KMS-11 (cell line): ENCODE measurements around the gene PLXNA4.

Experiments
- H2AFZ ChIP-seq: fragments of 200-600 bp; sonication (generic); 2 replicates; pipeline ENCODE4 v1.6.1; 2016; ENCODE audit warnings: antibody characterized with exemption, mixed run types, low read depth
- H3K27ac ChIP-seq: fragments of 200-600 bp; sonication (generic); 2 replicates; pipeline ENCODE4 v1.6.1; 2016; ENCODE audit warnings: mild to moderate bottlenecking, mixed run types
- H3K27me3 ChIP-seq: fragments of 200-600 bp; sonication (generic); 2 replicates; pipeline ENCODE4 v1.6.1; 2017; ENCODE audit warnings: mild to moderate bottlenecking, low read depth, mixed run types, moderate library complexity; ENCODE audit not compliant: insufficient read depth
- H3K36me3 ChIP-seq: fragments of 200-600 bp; sonication (generic); 2 replicates; pipeline ENCODE4 v1.6.1; 2017; ENCODE audit warnings: mild to moderate bottlenecking, mixed run types; ENCODE audit not compliant: insufficient read depth
- H3K4me1 ChIP-seq: fragments of 200-600 bp; sonication (generic); 2 replicates; pipeline ENCODE4 v1.6.1; 2016; ENCODE audit warnings: mild to moderate bottlenecking, low read depth, mixed run types; ENCODE audit not compliant: poor library complexity, severe bottlenecking
- H3K4me2 ChIP-seq: fragments of 200-600 bp; sonication (generic); 2 replicates; pipeline ENCODE4 v1.7.0; 2016; ENCODE audit warnings: mild to moderate bottlenecking, mixed run types
- H3K4me3 ChIP-seq: fragments of 200-600 bp; sonication (generic); IDR thresholded peaks from 2 replicates; pipeline ENCODE4 v1.6.1; 2017; ENCODE audit warnings: low read depth, low read length, mixed read lengths; ENCODE audit not compliant: insufficient read depth
- H3K79me2 ChIP-seq: fragments of 200-600 bp; sonication (generic); 2 replicates; pipeline ENCODE4 v1.6.1; 2016; ENCODE audit warnings: low read depth, mixed run types; ENCODE audit not compliant: insufficient read depth
- H3K9ac ChIP-seq: fragments of 200-600 bp; sonication (generic); 2 replicates; pipeline ENCODE4 v1.6.1; 2016; ENCODE audit warnings: mild to moderate bottlenecking, mixed run types
- H4K20me1 ChIP-seq: fragments of 200-600 bp; sonication (generic); 2 replicates; pipeline ENCODE4 v1.6.1; 2016; ENCODE audit warnings: mild to moderate bottlenecking, mixed run types; ENCODE audit not compliant: insufficient read depth
- TF ChIP-seq, protein P1 (sequence below): fragments of 200-600 bp; sonication (generic); conservative IDR thresholded peaks from 2 replicates; pipeline ENCODE4 v1.6.1; 2017; ENCODE audit warnings: low read depth, mild to moderate bottlenecking, antibody characterized with exemption, low read length, moderate library complexity, mixed read lengths

PLXNA4 gene

DNA sequence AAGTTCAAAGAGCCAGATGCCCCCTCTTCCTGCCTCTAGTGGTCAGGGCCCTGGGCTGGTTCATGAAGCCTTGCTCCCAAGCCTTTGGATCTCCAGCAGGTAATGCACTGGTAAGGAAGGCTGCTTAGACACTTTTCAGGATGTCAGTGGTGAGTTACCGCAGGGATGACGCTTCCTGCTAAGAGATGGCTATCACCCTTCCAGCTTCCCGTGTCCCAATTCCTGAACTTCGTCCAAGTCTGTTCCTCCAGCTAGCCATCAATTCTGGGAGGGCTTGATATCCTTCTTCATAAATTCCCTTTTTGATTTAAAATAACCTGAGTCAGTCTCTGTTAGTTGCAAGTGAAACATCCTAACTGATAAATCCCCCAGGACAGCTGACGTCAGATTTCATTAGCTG, 221.2 kb downstream of the PLXNA4 start:
- Histone ChIP-seq H3K4me3 (no peak overlapping the region), H3K79me2 (no peaks in the 10 kb centered on the region), H3K27me3 (no peaks in the 10 kb centered on the region), H3K9ac (no peak overlapping the region), H2AFZ (no peak overlapping the region), H3K4me2 (no peak overlapping the region), H3K36me3 (no peaks in the 10 kb centered on the region), H3K4me1 (no peaks in the 10 kb centered on the region), H3K27ac (no peak overlapping the region), H4K20me1 (no peaks in the 10 kb centered on the region)
- TF ChIP-seq, protein P1, sequence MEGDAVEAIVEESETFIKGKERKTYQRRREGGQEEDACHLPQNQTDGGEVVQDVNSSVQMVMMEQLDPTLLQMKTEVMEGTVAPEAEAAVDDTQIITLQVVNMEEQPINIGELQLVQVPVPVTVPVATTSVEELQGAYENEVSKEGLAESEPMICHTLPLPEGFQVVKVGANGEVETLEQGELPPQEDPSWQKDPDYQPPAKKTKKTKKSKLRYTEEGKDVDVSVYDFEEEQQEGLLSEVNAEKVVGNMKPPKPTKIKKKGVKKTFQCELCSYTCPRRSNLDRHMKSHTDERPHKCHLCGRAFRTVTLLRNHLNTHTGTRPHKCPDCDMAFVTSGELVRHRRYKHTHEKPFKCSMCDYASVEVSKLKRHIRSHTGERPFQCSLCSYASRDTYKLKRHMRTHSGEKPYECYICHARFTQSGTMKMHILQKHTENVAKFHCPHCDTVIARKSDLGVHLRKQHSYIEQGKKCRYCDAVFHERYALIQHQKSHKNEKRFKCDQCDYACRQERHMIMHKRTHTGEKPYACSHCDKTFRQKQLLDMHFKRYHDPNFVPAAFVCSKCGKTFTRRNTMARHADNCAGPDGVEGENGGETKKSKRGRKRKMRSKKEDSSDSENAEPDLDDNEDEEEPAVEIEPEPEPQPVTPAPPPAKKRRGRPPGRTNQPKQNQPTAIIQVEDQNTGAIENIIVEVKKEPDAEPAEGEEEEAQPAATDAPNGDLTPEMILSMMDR = no peak

- no peak overlapping the region for H3K27ac ChIP-seq
Measured at GRCh38 chr7:132354527-132354926, 221.7 kb downstream of the PLXNA4 start.

DNA sequence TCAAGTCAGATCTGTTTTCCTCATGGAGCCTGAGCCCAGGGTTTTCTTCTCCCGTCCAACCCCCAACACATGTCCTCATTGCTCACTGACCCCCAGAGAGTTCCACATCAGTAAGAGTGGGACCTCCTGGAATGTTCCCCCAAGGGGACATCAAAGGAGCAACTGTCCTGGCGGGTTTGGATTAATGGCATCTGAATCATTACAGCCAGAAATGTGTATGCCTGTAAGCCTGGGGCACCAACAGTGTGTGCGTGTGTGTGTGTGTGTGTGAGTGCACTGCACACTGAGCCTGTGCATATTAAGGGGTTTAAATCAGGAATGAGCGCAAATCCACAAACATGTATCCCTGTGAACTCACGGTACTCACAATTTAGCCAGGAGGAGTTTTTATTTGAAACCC, 222.3 kb downstream of the PLXNA4 start:
- no peaks in the 10 kb centered on the region for H3K36me3 ChIP-seq
- no peak overlapping the region for H3K9ac ChIP-seq
- no peak overlapping the region for H3K4me2 ChIP-seq
- no peak overlapping the region for H3K27ac ChIP-seq
- H3K4me3 ChIP-seq = no peak overlapping the region
- no peaks in the 10 kb centered on the region for H3K79me2 ChIP-seq
- H4K20me1 ChIP-seq = no peaks in the 10 kb centered on the region
- no peaks in the 10 kb centered on the region for H3K4me1 ChIP-seq
- no peaks in the 10 kb centered on the region for H3K27me3 ChIP-seq
- TF ChIP-seq, protein P1 = no peak
- H2AFZ ChIP-seq = no peak overlapping the region

More at GRCh38 chr7:132354527-132354926, 221.7 kb downstream of the PLXNA4 start:
- no peak overlapping the region for H3K4me2 ChIP-seq
- H3K4me1 ChIP-seq = no peaks in the 10 kb centered on the region
- no peaks in the 10 kb centered on the region for H3K79me2 ChIP-seq
- H3K4me3 ChIP-seq = no peak overlapping the region
- H3K9ac ChIP-seq = no peak overlapping the region
- H2AFZ ChIP-seq = no peak overlapping the region
- TF ChIP-seq, protein P1 = no peak
- H4K20me1 ChIP-seq = no peaks in the 10 kb centered on the region
- H3K27me3 ChIP-seq = no peaks in the 10 kb centered on the region
- H3K36me3 ChIP-seq = no peaks in the 10 kb centered on the region

GRCh38 chr7:132352800-132353199, 223.5 kb downstream of the PLXNA4 start:
- no peaks in the 10 kb centered on the region for H4K20me1 ChIP-seq
- TF ChIP-seq, protein P1 = no peak

More at GRCh38 chr7:132352800-132353199, 223.5 kb downstream of the PLXNA4 start:
- H3K27ac ChIP-seq = no peak overlapping the region
- no peaks in the 10 kb centered on the region for H3K36me3 ChIP-seq
- H2AFZ ChIP-seq = no peak overlapping the region
- H3K4me2 ChIP-seq = no peak overlapping the region
- H3K4me3 ChIP-seq = no peak overlapping the region
- no peaks in the 10 kb centered on the region for H3K79me2 ChIP-seq
- H3K4me1 ChIP-seq = no peaks in the 10 kb centered on the region
- H3K9ac ChIP-seq = no peak overlapping the region
- H3K27me3 ChIP-seq = no peaks in the 10 kb centered on the region
